H1 (cell line): ENCODE results near the gene LBP. TPM values are rescaled to one million over a fixed set of nuclear protein-coding genes. Genes with fewer than 3 reads are reported as not detected.

Experiments used
- CTCF ChIA-PET: fragments of 300-600 bp; sonication (Branson Sonifier 250); formaldehyde crosslinking; loops from one replicate; lab custom pipeline; 2021; ENCODE audit not compliant: partially characterized antibody; lab: Charles Lee
- POLR2A ChIA-PET: fragments of 300-600 bp; sonication (Branson Sonifier 250); formaldehyde crosslinking; loops from one replicate; lab custom pipeline; 2021; ENCODE audit warnings: inconsistent platforms; ENCODE audit not compliant: partially characterized antibody; lab: Charles Lee
- DNase-seq, 2 experiments: peaks; one replicate each; pipeline versions ENCODE4 v3.0.0 to v3.0.0-alpha.2; 2010 to 2022; ENCODE audit warnings: low spot score in 2 of 2, low read depth in 1 of 2, mixed read lengths in 1 of 2
- FAIRE-seq: peaks from 2 replicates; lab custom pipeline; 2011; peaks lifted over from hg19 to GRCh38; lab: Jason Lieb, UNC
- H2AFZ ChIP-seq: 2 replicates; pipeline ENCODE4 v1.8.1; 2012; ENCODE audit warnings: low read length, inconsistent platforms
- H2AK5ac ChIP-seq: 2 replicates; pipeline ENCODE4 v1.6.1; 2013; ENCODE audit warnings: low read depth, low read length
- H2BK120ac ChIP-seq: replicated peaks from 2 replicates; pipeline ENCODE3; 2013; ENCODE audit warnings: low read depth, low read length, inconsistent platforms
- H2BK12ac ChIP-seq: 2 replicates; pipeline ENCODE4 v1.6.1; 2013; ENCODE audit warnings: low read depth, low read length
- H2BK15ac ChIP-seq: 2 replicates; pipeline ENCODE4 v1.6.1; 2013; ENCODE audit warnings: low read length
- H2BK20ac ChIP-seq: 2 replicates; pipeline ENCODE4 v1.6.1; 2013; ENCODE audit warnings: low read length
- H2BK5ac ChIP-seq: 2 replicates; pipeline ENCODE4 v1.6.1; 2013; ENCODE audit warnings: low read depth, low read length
- H3K14ac ChIP-seq: 2 replicates; pipeline ENCODE4 v1.6.1; 2013; ENCODE audit warnings: inconsistent platforms; ENCODE audit not compliant: insufficient read length
- H3K18ac ChIP-seq: 2 replicates; pipeline ENCODE4 v1.6.1; 2013; ENCODE audit warnings: low read length; ENCODE audit errors: extremely low read depth
- H3K23ac ChIP-seq: 2 replicates; pipeline ENCODE4 v1.6.1; 2013; ENCODE audit warnings: inconsistent platforms; ENCODE audit not compliant: insufficient read length
- H3K23me2 ChIP-seq: 2 replicates; pipeline ENCODE4 v1.6.1; 2013; ENCODE audit warnings: low read depth, low read length
- H3K27ac ChIP-seq: 2 replicates; pipeline ENCODE4 v1.6.1; 2011; ENCODE audit warnings: low read depth, low read length, inconsistent platforms
- H3K27me3 ChIP-seq, 4 experiments: replicated peaks in 1 of 4; 1 replicate in 1 of 4; 2 replicates in 3 of 4; pipeline versions ENCODE4 v1.6.1 to v1.8.1; 2011 to 2013; ENCODE audit warnings: low read length in 3 of 4, mild to moderate bottlenecking in 3 of 4, inconsistent platforms in 2 of 4, mixed read lengths in 2 of 4, moderate library complexity in 1 of 4; ENCODE audit not compliant: control insufficient read depth in 3 of 4, insufficient read depth in 3 of 4; ENCODE audit errors: extremely low read depth in 1 of 4
- H3K36me3 ChIP-seq, 4 experiments: 2 replicates each; pipeline versions ENCODE4 v1.6.1 to v1.8.1; 2011 to 2013; ENCODE audit warnings: mild to moderate bottlenecking in 4 of 4, low read length in 3 of 4, moderate library complexity in 2 of 4, control low read depth in 1 of 4, inconsistent platforms in 1 of 4; ENCODE audit not compliant: insufficient read depth in 4 of 4, control insufficient read depth in 2 of 4
- H3K4ac ChIP-seq: replicated peaks from 2 replicates; pipeline ENCODE3; 2013; ENCODE audit warnings: low read length, low read depth, mixed read lengths, inconsistent platforms; ENCODE audit not compliant: insufficient read length
- H3K4me1 ChIP-seq, 4 experiments: replicated peaks in 1 of 4; 1 replicate in 1 of 4; 2 replicates in 3 of 4; pipeline versions ENCODE4 v1.6.1 to v1.8.1; 2011 to 2013; ENCODE audit warnings: low read length in 3 of 4, inconsistent platforms in 2 of 4, mixed read lengths in 1 of 4; ENCODE audit not compliant: insufficient read depth in 4 of 4, control insufficient read depth in 3 of 4
- H3K4me2 ChIP-seq, 2 experiments: 2 replicates each; pipeline versions ENCODE4 v1.6.1 to v1.8.1; 2011 to 2013; ENCODE audit warnings: low read depth in 2 of 2, low read length in 2 of 2, control low read depth in 1 of 2, inconsistent platforms in 1 of 2, mild to moderate bottlenecking in 1 of 2; ENCODE audit not compliant: insufficient read depth in 1 of 2
- H3K4me3 ChIP-seq, 4 experiments: fragments of 200-600, 300-600 bp in 1 of 4; sonication (generic), shearing (Covaris generic), sonication (Bioruptor Twin) in 1 of 4; 2 replicates each; pipeline versions ENCODE4 v1.5.1 to v1.8.1; 2011 to 2016; ENCODE audit warnings: low read length in 4 of 4, low read depth in 3 of 4, control low read depth in 2 of 4, inconsistent platforms in 2 of 4, mild to moderate bottlenecking in 2 of 4, mixed read lengths in 1 of 4, moderate library complexity in 1 of 4; ENCODE audit not compliant: insufficient read depth in 2 of 4; ENCODE audit errors: extremely low read depth in 1 of 4
- H3K56ac ChIP-seq: replicated peaks from 2 replicates; pipeline ENCODE3; 2013; ENCODE audit warnings: low read depth, mild to moderate bottlenecking, mixed read lengths, low read length, inconsistent platforms; ENCODE audit not compliant: insufficient read length
- H3K79me1 ChIP-seq: 2 replicates; pipeline ENCODE4 v1.6.1; 2013; ENCODE audit warnings: low read depth, low read length, control low read depth
- H3K79me2 ChIP-seq, 2 experiments: 2 replicates each; pipeline versions ENCODE4 v1.6.1 to v1.8.1; 2012 to 2013; ENCODE audit warnings: low read length in 2 of 2, mild to moderate bottlenecking in 2 of 2, inconsistent platforms in 1 of 2; ENCODE audit not compliant: insufficient read depth in 2 of 2, control insufficient read depth in 1 of 2
- H3K9ac ChIP-seq, 4 experiments: replicated peaks in 1 of 4; 1 replicate in 1 of 4; 2 replicates in 3 of 4; pipeline versions ENCODE4 v1.6.1 to v1.8.1; 2011 to 2013; ENCODE audit warnings: low read depth in 3 of 4, low read length in 3 of 4, control low read depth in 2 of 4, mild to moderate bottlenecking in 2 of 4, moderate library complexity in 2 of 4, inconsistent platforms in 1 of 4; ENCODE audit errors: extremely low read depth in 1 of 4
- H3K9me3 ChIP-seq, 2 experiments: 2 replicates each; pipeline versions ENCODE4 v1.6.1 to v1.8.1; 2012 to 2013; ENCODE audit warnings: mild to moderate bottlenecking in 2 of 2, moderate library complexity in 2 of 2, control low read depth in 1 of 2, inconsistent platforms in 1 of 2, low read depth in 1 of 2, low read length in 1 of 2, mixed read lengths in 1 of 2; ENCODE audit not compliant: insufficient read depth in 2 of 2
- H4K20me1 ChIP-seq, 2 experiments: replicated peaks in 1 of 2; 2 replicates each; pipeline versions ENCODE3 to v1.8.1; 2011 to 2013; ENCODE audit warnings: inconsistent platforms in 2 of 2, low read length in 2 of 2, mild to moderate bottlenecking in 1 of 2; ENCODE audit not compliant: insufficient read depth in 2 of 2, control insufficient read depth in 1 of 2
- H4K5ac ChIP-seq: 2 replicates; pipeline ENCODE4 v1.6.1; 2013; ENCODE audit warnings: low read length, low read depth, mixed read lengths, inconsistent platforms; ENCODE audit not compliant: insufficient read length
- H4K8ac ChIP-seq: 2 replicates; pipeline ENCODE4 v1.8.0; 2013; ENCODE audit warnings: mild to moderate bottlenecking, moderate library complexity, low read length, inconsistent platforms; ENCODE audit not compliant: insufficient read depth; ENCODE audit errors: extremely low read depth
- H4K91ac ChIP-seq: replicated peaks from 2 replicates; pipeline ENCODE3; 2013; ENCODE audit warnings: low read length, mixed read lengths, inconsistent platforms; ENCODE audit not compliant: insufficient read length
- CEBPB ChIP-seq: IDR thresholded peaks from 2 replicates; pipeline ENCODE4 v1.6.1; 2012; ENCODE audit warnings: low read depth, low read length
- KDM5A ChIP-seq: fragments of 200-600 bp; IDR thresholded peaks from 2 replicates; pipeline ENCODE4 v1.7.1; 2012; ENCODE audit warnings: mild to moderate bottlenecking, low read length, inconsistent platforms, mixed read lengths
- SUZ12 ChIP-seq: fragments of 200-600 bp; sonication (generic); IDR thresholded peaks from 2 replicates; pipeline ENCODE4 v1.6.1; 2012; ENCODE audit warnings: mild to moderate bottlenecking, inconsistent platforms, low read length, moderate library complexity, mixed read lengths
- WGBS, 2 experiments: shearing (Covaris generic) in 1 of 2; methylation state at CpG; one replicate each; pipeline versions ENCODE4 v1.1.6 to v1.1.7; 2013 to 2015; ENCODE audit warnings: low lambda C conversion rate in 2 of 2, mixed read lengths in 2 of 2, inconsistent platforms in 1 of 2, low coverage in 1 of 2, missing lambda C conversion rate in 1 of 2; ENCODE audit not compliant: insufficient replicate concordance in 2 of 2, insufficient coverage in 1 of 2, insufficient read length in 1 of 2; ENCODE audit errors: extremely low coverage in 1 of 2, missing lambda C conversion rate in 1 of 2; 5-methylcytosine and 5-hydroxymethylcytosine counted together
- long read RNA-seq, 2 experiments: library from RNA in 1 of 2; library from capped mRNA in 1 of 2; stranded (forward); transcript quantifications; one replicate each; pipeline ENCODE4 v2.0.0, GENCODE V29; 2021; ENCODE audit warnings: inconsistent platforms in 1 of 2
- polyA minus RNA-seq, 3 experiments: library from RNA; depleted of rRNA, polyadenylated mRNA; stranded (reverse); fragments of >200 nt; gene quantifications; 1 replicate in 2 of 3; 2 replicates in 1 of 3; pipeline ENCODE4 v1.2.3, GENCODE V29; 2011
- polyA plus RNA-seq, 7 experiments: library from polyadenylated mRNA; depleted of rRNA in 3 of 7; stranded (reverse) in 5 of 7; unstranded in 2 of 7; fragments of >200 nt in 5 of 7; fragments of 200-250 nt in 2 of 7; gene quantifications; 1 replicate in 5 of 7; 2 replicates in 1 of 7; 4 replicates in 1 of 7; pipeline versions ENCODE4 v1.2.1 to v1.2.3, GENCODE V29; 2011 to 2013; ENCODE audit warnings: missing spikeins in 2 of 7, mixed read lengths in 2 of 7
- total RNA-seq: library from RNA; stranded (reverse); fragmentation: NEBNext Ultra II Directional; extraction: Animal tissue kit (Norgen Biotek cat#: 25700); gene quantifications from 2 replicates; pipeline ENCODE4 v1.2.1, GENCODE V29; 2021

The LBP gene
- total RNA-seq (0.48 and 0.63 TPM in 2 replicates), polyA plus RNA-seq (2011; rRNA removed) (0.44 and 0.60 TPM in 2 replicates), polyA minus RNA-seq (2011; rRNA and poly(A)+ RNA removed) (0.37 and 1.2 TPM in 2 replicates)
- polyA plus RNA-seq (2011; cell fraction: cytosol; rRNA removed): 0.37 TPM
- 0.61 TPM for polyA plus RNA-seq (2011; cell fraction: nucleus; rRNA removed)
- polyA plus RNA-seq (2012, experiment 1 of 2): 0.35 to 0.69 TPM (median 0.57 TPM) in 4 replicates
- 0.29 TPM for polyA plus RNA-seq (2012, experiment 2 of 2)
- polyA plus RNA-seq (2013, experiment 1 of 2): 0.28 TPM
- 0.33 TPM for polyA plus RNA-seq (2013, experiment 2 of 2)
- not detected for polyA minus RNA-seq (2011; cell fraction: cytosol; rRNA and poly(A)+ RNA removed)
- polyA minus RNA-seq (2011; cell fraction: nucleus; rRNA and poly(A)+ RNA removed): 0.40 TPM
- long read RNA-seq, experiment 1, partial matches to known transcripts: 0 of 3 reads
- long read RNA-seq, experiment 1, other reads (novel, unspliced or antisense): 3 of 3 reads
- long read RNA-seq, experiment 2: 0 reads

DNA sequence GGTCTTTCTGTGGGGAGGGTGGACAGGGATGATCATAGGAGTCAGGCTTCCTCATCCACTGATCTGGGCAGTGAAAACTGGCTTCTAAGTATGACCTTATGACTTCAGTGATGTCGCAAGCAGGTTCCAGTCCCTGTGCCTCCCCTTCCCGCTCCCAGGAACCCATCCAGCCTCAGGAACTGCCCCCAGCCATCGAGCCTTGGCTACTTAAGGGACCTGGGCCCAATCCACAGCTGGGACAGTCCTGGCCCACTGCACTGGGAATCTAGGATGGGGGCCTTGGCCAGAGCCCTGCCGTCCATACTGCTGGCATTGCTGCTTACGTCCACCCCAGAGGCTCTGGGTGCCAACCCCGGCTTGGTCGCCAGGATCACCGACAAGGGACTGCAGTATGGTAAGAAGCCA lies at the start of gene LBP:
Gene LBP, plus strand, starts transcription at position 236 of the 405 bp plus-strand sequence. Its CDS starts 35 bp downstream, at position 271.
- no peak within 1 kb of the TSS for H3K56ac ChIP-seq
- no peak within 1 kb of the TSS for H3K4me3 ChIP-seq
- H3K14ac ChIP-seq: no peak within 1 kb of the TSS
- no peak within 1 kb of the TSS for H3K23ac ChIP-seq
- H3K9me3 ChIP-seq: no peaks in the 10 kb centered on the region
- no peaks in the 10 kb centered on the region for H4K20me1 ChIP-seq
- no peak within 1 kb of the TSS for H3K27ac ChIP-seq
- POLR2A ChIA-PET: no interaction called here
- FAIRE-seq (no peak), DNase-seq (no peak)
- H2AFZ ChIP-seq: 0 out of 2 replicates have a peak within 1 kb of the TSS, but pooled peaks have one; percentile 7
- peak within 1 kb of the TSS; percentile 15 for H3K4ac ChIP-seq
- no peak within 1 kb of the TSS for H3K9ac ChIP-seq
- no peaks in the 10 kb centered on the region for H3K79me1 ChIP-seq
- no peak within 1 kb of the TSS for H2BK20ac ChIP-seq
- no peak within 1 kb of the TSS; the same call in 1 of the 2 replicates for H2BK12ac ChIP-seq
- CTCF ChIA-PET: interaction anchor here (0.7 to 22.1 kb wide), 7 partner anchors 8 to 173 kb away, joined by 3 to 390 read pairs (median 4); no protein-coding TSS in a partner anchor
- no peak within 1 kb of the TSS; the same call in 1 of the 2 replicates for H3K18ac ChIP-seq
- TF ChIP-seq CEBPB: no peak
- TF ChIP-seq SUZ12: no peak
- no peak for TF ChIP-seq KDM5A
- H3K27me3 ChIP-seq: no peaks in the 10 kb centered on the region
- 93% methylated on average over 8 of the region's 8 CpGs; no CpG with 5 or more reads in 1 of the 2 experiments for WGBS, 2 experiments
- no peaks in the 10 kb centered on the region for H3K79me2 ChIP-seq
- peaks cover 10 to 20% (median 13%) of the 10 kb centered on the region in 4 experiments for H3K4me1 ChIP-seq
- H2BK15ac ChIP-seq: peak within 1 kb of the TSS; percentile 65; the same call in 1 of the 2 replicates
- no peak within 1 kb of the TSS for H4K5ac ChIP-seq
- H2BK120ac ChIP-seq: no peak within 1 kb of the TSS
- H3K36me3 ChIP-seq: no peaks in the 10 kb centered on the region
- no peak within 1 kb of the TSS for H4K8ac ChIP-seq
- H3K4me2 ChIP-seq: no peak within 1 kb of the TSS
- no peak within 1 kb of the TSS for H2BK5ac ChIP-seq
- H4K91ac ChIP-seq: peak within 1 kb of the TSS; percentile 11
- no peaks in the 10 kb centered on the region for H3K23me2 ChIP-seq
- H2AK5ac ChIP-seq: no peak within 1 kb of the TSS
